SK-N-SH (cell line): Measurements from ENCODE around the gene RTF2.

Experiments
- CTCF ChIP-seq: fragments of 200-600 bp; sonication (generic); IDR thresholded peaks from 2 replicates; pipeline ENCODE4 v1.6.1; 2017; ENCODE audit warnings: antibody characterized with exemption, mild to moderate bottlenecking, moderate library complexity
- ELF1 ChIP-seq: IDR thresholded peaks from 2 replicates; pipeline ENCODE4 v1.4.0; 2012
- EP300 ChIP-seq, 2 experiments: IDR thresholded peaks; 2 replicates each; pipeline versions ENCODE4 v1.4.0 to v1.6.1; 2012; ENCODE audit warnings: borderline replicate concordance in 1 of 2, low read depth in 1 of 2, low read length in 1 of 2
- EZH2phosphoT487 ChIP-seq: fragments of 200-600 bp; sonication (generic); IDR thresholded peaks from 2 replicates; pipeline ENCODE4 v1.6.1; 2017; ENCODE audit warnings: low read depth, mixed run types, mild to moderate bottlenecking, antibody characterized with exemption, moderate library complexity, borderline replicate concordance
- RFX5 ChIP-seq: IDR thresholded peaks from 2 replicates; pipeline ENCODE4 v1.6.1; 2012; ENCODE audit warnings: mild to moderate bottlenecking, improper control_type of control experiment, low read length

GRCh38 chr20:56551571-56551970 is 83.1 kb downstream of the RTF2 start:
- TF ChIP-seq EP300 (IDR thresholded peaks at IDR 0.05; ENCODE audit: borderline replicate concordance in 1 of 2, low read depth in 1 of 2, low read length in 1 of 2) (no peak), CTCF (no peak), RFX5 (no peak), ELF1 (no peak), EZH2phosphoT487 (no peak)
